ENCODE data around the gene DCP1B. TPM values are rescaled to one million over a fixed set of nuclear protein-coding genes. Genes with fewer than 3 reads are reported as not detected.
A peak's percentile ranks its signal among the peaks of the same experiment; 100 is the strongest.

DCP1B gene
- total and polyA plus RNA-seq, 10 donors: 5.5 to 20.8 (median 13.8) TPM

DNA sequence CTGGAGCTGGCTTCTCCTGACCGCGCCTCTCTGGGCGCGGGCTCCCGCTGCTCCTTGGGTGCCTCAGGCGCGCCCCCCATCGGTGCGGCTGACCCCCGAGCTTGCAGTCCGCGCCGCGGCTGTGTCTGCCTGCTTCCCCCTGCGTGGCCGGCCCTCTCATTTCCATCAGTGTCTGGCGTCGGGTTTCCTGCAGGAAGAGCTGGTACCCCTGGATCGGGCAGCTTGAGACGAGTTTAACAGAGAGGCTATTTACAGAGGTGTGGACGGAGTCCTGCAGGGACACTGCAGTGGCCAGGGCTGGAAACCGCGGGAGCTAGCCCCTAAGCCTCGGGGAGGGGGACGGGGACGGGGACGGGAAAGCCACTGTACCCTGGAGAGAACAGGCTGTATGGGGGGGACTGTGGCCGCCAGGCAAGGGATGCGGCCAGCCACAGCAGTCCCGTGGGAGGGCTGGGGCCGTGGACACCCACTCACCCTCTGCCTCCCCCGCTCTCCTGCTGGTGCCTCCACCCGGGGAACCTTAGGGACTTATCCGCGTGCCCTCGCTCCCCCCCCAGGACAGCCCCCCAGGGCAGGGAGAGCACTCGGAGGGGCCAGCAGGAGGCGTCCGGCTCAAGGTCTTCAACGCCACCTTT is 82.1 kb downstream of the DCP1B start:
- Histone ChIP-seq H3K36me3 (no peaks in the 10 kb centered on the region), H3K4me1 (peaks cover 0 to 80% (median 33%) of the 10 kb centered on the region in 6 donors), H3K4me3 (peak overlapping the region in 3 of 8 donors; percentile 7 to 21 (median 18)), H3K9me3 (no peaks in the 10 kb centered on the region), H3K27ac (no peak overlapping the region), H3K27me3 (replicated peaks in 1 of 7) (peaks cover 0 to 17% (median 3%) of the 10 kb centered on the region in 7 donors)
- peak; percentile 78 for DNase-seq
- no peak for TF ChIP-seq POLR2A (IDR thresholded peaks at IDR 0.05)
- TF ChIP-seq POLR2AphosphoS5 (IDR thresholded peaks at IDR 0.05): peak in 2 of 3 donors; percentile 41 to 53
- TF ChIP-seq, protein P1, sequence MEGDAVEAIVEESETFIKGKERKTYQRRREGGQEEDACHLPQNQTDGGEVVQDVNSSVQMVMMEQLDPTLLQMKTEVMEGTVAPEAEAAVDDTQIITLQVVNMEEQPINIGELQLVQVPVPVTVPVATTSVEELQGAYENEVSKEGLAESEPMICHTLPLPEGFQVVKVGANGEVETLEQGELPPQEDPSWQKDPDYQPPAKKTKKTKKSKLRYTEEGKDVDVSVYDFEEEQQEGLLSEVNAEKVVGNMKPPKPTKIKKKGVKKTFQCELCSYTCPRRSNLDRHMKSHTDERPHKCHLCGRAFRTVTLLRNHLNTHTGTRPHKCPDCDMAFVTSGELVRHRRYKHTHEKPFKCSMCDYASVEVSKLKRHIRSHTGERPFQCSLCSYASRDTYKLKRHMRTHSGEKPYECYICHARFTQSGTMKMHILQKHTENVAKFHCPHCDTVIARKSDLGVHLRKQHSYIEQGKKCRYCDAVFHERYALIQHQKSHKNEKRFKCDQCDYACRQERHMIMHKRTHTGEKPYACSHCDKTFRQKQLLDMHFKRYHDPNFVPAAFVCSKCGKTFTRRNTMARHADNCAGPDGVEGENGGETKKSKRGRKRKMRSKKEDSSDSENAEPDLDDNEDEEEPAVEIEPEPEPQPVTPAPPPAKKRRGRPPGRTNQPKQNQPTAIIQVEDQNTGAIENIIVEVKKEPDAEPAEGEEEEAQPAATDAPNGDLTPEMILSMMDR (IDR thresholded peaks at IDR 0.05 in 8 of 11, conservative IDR thresholded peaks at IDR 0.05 in 3 of 11): peak in 2 of 11 experiments; percentile 25 to 47
- intact Hi-C loops (cut with DNase I; ENCODE audit: low total_unique reads): no loop called here
- WGBS, 5 donors: 47 to 81% (median 59%) methylated on average over 32 to 40 of the region's 40 CpGs

DNA sequence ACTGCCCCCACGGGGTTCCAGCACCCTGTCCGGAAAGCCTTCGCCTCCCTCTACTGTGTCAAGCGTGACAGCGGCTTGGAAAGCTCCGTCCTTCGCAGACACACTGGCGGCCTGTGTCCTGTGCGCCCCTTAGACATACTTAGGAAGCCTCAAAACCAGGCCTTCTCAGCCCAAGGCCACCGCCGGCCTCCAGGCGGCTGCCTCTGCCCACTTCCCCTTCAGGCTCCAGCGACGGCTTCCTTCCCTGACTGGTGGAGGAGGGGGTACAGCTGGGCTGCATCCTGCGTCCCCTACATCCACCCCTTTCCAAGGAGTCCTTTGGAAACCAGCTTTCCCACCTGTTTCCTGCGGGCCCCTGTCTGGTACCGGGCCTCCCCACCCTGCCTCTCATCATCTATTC is 83.3 kb downstream of the DCP1B start:
- DNase-seq: peak; percentile 91
- TF ChIP-seq POLR2A (IDR thresholded peaks at IDR 0.05): no peak
- TF ChIP-seq, protein P1 (IDR thresholded peaks at IDR 0.05 in 8 of 11, conservative IDR thresholded peaks at IDR 0.05 in 3 of 11): peak in 2 of 11 experiments; percentile 12 to 42
- TF ChIP-seq POLR2AphosphoS5 (IDR thresholded peaks at IDR 0.05): peak in 2 of 3 donors; percentile 65 to 70
- Histone ChIP-seq H3K4me3 (peak overlapping the region in 2 of 8 donors; percentile 25 to 27), H3K9me3 (no peaks in the 10 kb centered on the region), H3K27me3 (replicated peaks in 1 of 7) (peaks cover 0 to 17% (median 3%) of the 10 kb centered on the region in 7 donors), H3K4me1 (peaks cover 0 to 91% (median 37%) of the 10 kb centered on the region in 6 donors), H3K27ac (peak overlapping the region in 4 of 8 donors; percentile 12 to 70 (median 56)), H3K36me3 (no peaks in the 10 kb centered on the region)
- intact Hi-C loops (cut with DNase I; ENCODE audit: low total_unique reads): no loop called here
- WGBS, 5 donors: 16 to 36% (median 19%) methylated on average over 17 of the region's 17 CpGs

DNA sequence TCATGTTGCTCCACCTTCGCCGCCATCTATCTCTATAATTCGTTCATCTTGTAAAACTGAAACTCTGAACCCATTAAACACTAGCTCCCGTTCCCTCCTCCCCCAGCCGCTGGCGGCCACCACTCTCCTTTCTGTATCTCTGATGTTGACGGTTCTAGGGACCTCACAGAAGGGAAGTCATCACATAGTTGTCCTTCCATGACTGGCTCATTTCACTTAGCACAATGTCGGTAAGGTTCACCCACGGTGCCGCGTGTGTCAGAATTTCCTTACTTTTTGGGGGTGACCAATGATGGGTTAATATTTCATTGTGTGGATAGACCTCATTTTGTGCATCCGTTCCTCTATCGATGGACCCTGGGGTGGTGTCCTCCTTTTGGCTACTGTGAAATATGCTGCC is 83.8 kb downstream of the DCP1B start:
- peaks cover 0 to 92% (median 37%) of the 10 kb centered on the region in 6 donors for H3K4me1 ChIP-seq

DNA sequence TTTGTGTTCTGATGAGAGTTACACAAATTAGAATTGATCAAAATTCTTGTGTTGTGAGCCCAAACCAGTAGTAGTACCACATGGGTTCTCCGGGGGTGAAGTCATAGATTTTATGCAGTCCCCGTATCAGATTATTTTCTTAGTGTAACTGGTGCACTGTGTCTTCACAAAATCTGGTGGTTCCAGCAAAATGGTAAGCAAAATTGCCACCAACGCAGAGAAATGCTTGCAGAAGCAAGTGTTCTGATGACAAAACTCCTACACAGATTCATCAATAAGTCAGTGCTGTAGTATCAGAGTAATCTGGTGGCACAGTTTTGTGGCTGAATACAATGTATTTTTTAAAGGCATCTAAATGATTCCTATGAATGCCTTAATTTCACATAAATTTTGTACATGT is 84.5 kb downstream of the DCP1B start:
- no peaks in the 10 kb centered on the region for H3K36me3 ChIP-seq
- H3K4me3 ChIP-seq: no peak overlapping the region
- TF ChIP-seq POLR2A (IDR thresholded peaks at IDR 0.05) (no peak), POLR2AphosphoS5 (IDR thresholded peaks at IDR 0.05) (no peak)
- TF ChIP-seq, protein P1 (IDR thresholded peaks at IDR 0.05 in 8 of 11, conservative IDR thresholded peaks at IDR 0.05 in 3 of 11): no peak
- no peak overlapping the region for H3K27ac ChIP-seq
- peaks cover 0 to 86% (median 30%) of the 10 kb centered on the region in 6 donors for H3K4me1 ChIP-seq
- H3K9me3 ChIP-seq: no peaks in the 10 kb centered on the region
- H3K27me3 ChIP-seq (replicated peaks in 1 of 7): peaks cover 0 to 6% (median 3%) of the 10 kb centered on the region in 7 donors
- 88 to 96% (median 94%) methylated on average over 3 of the region's 3 CpGs for WGBS, 5 donors
- DNase-seq: no peak
- intact Hi-C loops (cut with DNase I; ENCODE audit: low total_unique reads): no loop called here

More for the DNA sequence above, 83.8 kb downstream of the DCP1B start:
- 90 to 94% (median 91%) methylated on average over 13 of the region's 13 CpGs for WGBS, 5 donors
- DNase-seq: peak; percentile 63
- peak overlapping the region in 1 of 8 donors; percentile 70 for H3K27ac ChIP-seq
- no peaks in the 10 kb centered on the region for H3K9me3 ChIP-seq
- H3K36me3 ChIP-seq: no peaks in the 10 kb centered on the region
- intact Hi-C loops (cut with DNase I; ENCODE audit: low total_unique reads): no loop called here
- TF ChIP-seq POLR2AphosphoS5 (IDR thresholded peaks at IDR 0.05) (no peak), POLR2A (IDR thresholded peaks at IDR 0.05) (no peak)
- TF ChIP-seq, protein P1 (IDR thresholded peaks at IDR 0.05 in 8 of 11, conservative IDR thresholded peaks at IDR 0.05 in 3 of 11): no peak
- no peak overlapping the region for H3K4me3 ChIP-seq
- H3K27me3 ChIP-seq (replicated peaks in 1 of 7): peaks cover 0 to 13% (median 3%) of the 10 kb centered on the region in 7 donors
